ENCODE measurements around the gene FIS1.

DNA sequence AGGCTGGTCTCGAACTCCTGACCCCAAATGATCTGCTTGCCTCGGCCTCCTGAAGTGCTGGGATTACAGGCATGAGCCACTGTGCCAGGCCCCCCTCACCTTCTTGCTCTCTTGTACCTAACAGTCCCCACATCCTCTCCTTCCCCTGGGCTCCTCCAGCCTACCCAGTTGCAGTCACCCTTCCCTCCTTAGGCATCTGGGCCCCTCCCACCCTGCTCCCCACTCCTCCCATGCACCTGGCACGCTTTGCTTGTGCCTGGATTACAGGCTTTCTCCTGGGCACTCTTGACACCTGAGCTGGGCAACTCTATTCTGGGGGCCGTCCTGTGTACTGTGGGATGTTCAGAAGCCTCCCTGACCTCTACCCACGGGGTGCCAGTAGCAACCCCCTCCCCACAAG, 10.2 kb downstream of the FIS1 start:
- TF ChIP-seq CTCF (IDR thresholded peaks at IDR 0.05; ENCODE audit: insufficient read depth, low read depth, low read length) (no peak), EZH2 (IDR thresholded peaks at IDR 0.05; ENCODE audit: insufficient read depth, low read length) (no peak)

Measured in astrocyte (in vitro differentiated cells and primary cell).